ENCODE measurements around the gene LRP1. TPM values are rescaled to one million over a fixed set of nuclear protein-coding genes. Genes with fewer than 3 reads are reported as not detected.
A peak's percentile ranks its signal among the peaks of the same experiment; 100 is the strongest.

The LRP1 gene
- total RNA-seq, 1 donor from 2014 or later: 369 TPM

DNA sequence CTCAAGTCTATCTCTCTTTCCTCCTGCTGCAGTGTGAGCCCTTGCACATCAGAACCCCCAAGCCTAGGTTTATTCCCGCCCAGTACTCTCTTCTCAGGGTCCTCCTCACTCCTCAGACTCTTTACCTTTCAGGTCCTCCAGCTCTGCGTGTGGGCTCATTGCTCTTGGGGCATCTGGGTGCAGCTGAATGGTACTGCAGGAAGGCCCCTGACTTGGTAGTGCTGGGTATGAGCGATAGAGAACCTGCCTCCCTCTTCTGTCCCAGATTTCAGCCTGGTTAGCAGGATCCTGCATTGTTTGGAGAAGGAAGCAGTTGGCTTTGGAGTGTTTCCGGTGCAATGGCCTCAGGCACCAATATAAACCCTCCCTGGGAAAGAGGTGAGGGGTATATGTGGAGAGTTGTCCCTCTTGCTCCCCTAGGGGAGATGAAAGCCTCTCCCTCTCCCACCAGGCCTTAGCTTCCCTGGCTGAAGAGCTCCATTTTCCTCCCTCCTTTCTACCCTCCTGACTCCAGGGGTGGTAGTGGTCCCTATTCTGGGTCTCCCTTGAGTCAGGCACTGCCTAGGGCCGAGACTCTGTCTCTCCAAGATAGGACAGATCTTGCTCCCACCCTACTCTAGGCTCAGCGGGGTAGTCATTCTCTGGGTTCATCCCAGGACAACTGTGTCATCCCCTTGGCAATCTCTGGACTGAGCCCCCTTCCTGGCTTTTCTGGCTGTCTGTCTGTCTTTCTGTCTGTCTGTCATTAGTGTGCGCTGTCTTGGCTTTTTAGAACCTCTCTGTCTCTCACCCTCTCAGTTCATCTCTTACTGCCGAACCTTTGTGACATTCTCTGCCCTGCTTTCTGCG is 3.8 kb downstream of the LRP1 start:
- peak overlapping the region; percentile 93 for H3K27ac Mint-ChIP-seq (ENCODE audit: unreplicated experiment)
- peak overlapping the region; percentile 87 for H3K9ac ChIP-seq (ENCODE audit: low read length)
- FAIRE-seq (no peak), DNase-seq (ENCODE audit: low read depth) (no peak)
- H3K4me3 ChIP-seq (ENCODE audit: insufficient read depth, low read depth, low read length): peak overlapping the region; percentile 40
- H3K79me2 ChIP-seq (ENCODE audit: insufficient read depth, low read length): peaks cover 82% of the 10 kb centered on the region
- peak overlapping the region; percentile 99 for H3K4me2 ChIP-seq (ENCODE audit: low read length)
- no peaks in the 10 kb centered on the region for H3K36me3 ChIP-seq (ENCODE audit: insufficient read depth, low read length)
- H4K20me1 ChIP-seq (ENCODE audit: insufficient read depth, low read length): peaks cover 62% of the 10 kb centered on the region
- peaks cover 4% of the 10 kb centered on the region for H3K36me3 Mint-ChIP-seq (ENCODE audit: low read depth, unreplicated experiment)
- H3K27ac ChIP-seq (ENCODE audit: low read depth, low read length): peak overlapping the region; percentile 47
- H2AFZ ChIP-seq (ENCODE audit: low read depth, low read length): no peak overlapping the region
- no peaks in the 10 kb centered on the region for H3K9me3 Mint-ChIP-seq (ENCODE audit: unreplicated experiment)
- peaks cover 57% of the 10 kb centered on the region for H3K4me1 Mint-ChIP-seq (ENCODE audit: low read depth, unreplicated experiment)
- no peaks in the 10 kb centered on the region for H3K27me3 Mint-ChIP-seq (ENCODE audit: low read depth, unreplicated experiment)
- no peaks in the 10 kb centered on the region for H3K9me3 ChIP-seq (ENCODE audit: insufficient read depth, low read depth, low read length)
- H3K4me3 Mint-ChIP-seq (ENCODE audit: unreplicated experiment): peak overlapping the region; percentile 96
- peaks cover 64% of the 10 kb centered on the region for H3K4me1 ChIP-seq (ENCODE audit: insufficient read depth, low read length)
- TF ChIP-seq EZH2 (IDR thresholded peaks at IDR 0.05; ENCODE audit: insufficient read depth, low read length): no peak
- TF ChIP-seq, protein P1, sequence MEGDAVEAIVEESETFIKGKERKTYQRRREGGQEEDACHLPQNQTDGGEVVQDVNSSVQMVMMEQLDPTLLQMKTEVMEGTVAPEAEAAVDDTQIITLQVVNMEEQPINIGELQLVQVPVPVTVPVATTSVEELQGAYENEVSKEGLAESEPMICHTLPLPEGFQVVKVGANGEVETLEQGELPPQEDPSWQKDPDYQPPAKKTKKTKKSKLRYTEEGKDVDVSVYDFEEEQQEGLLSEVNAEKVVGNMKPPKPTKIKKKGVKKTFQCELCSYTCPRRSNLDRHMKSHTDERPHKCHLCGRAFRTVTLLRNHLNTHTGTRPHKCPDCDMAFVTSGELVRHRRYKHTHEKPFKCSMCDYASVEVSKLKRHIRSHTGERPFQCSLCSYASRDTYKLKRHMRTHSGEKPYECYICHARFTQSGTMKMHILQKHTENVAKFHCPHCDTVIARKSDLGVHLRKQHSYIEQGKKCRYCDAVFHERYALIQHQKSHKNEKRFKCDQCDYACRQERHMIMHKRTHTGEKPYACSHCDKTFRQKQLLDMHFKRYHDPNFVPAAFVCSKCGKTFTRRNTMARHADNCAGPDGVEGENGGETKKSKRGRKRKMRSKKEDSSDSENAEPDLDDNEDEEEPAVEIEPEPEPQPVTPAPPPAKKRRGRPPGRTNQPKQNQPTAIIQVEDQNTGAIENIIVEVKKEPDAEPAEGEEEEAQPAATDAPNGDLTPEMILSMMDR (IDR thresholded peaks at IDR 0.05; ENCODE audit: insufficient read depth, low read depth, low read length): no peak
- H3K27me3 ChIP-seq (ENCODE audit: insufficient read depth, low read length): no peaks in the 10 kb centered on the region

GRCh38 chr12:57133013-57133569 is 4.8 kb downstream of the LRP1 start:
- Histone ChIP-seq H3K36me3 (ENCODE audit: insufficient read depth, low read length) (no peaks in the 10 kb centered on the region), H3K79me2 (ENCODE audit: insufficient read depth, low read length) (peaks cover 91% of the 10 kb centered on the region), H3K27me3 (ENCODE audit: insufficient read depth, low read length) (no peaks in the 10 kb centered on the region), H3K4me1 (ENCODE audit: insufficient read depth, low read length) (peaks cover 62% of the 10 kb centered on the region), H4K20me1 (ENCODE audit: insufficient read depth, low read length) (peaks cover 70% of the 10 kb centered on the region), H3K4me3 (ENCODE audit: insufficient read depth, low read depth, low read length) (peak overlapping the region; percentile 40), H3K9ac (ENCODE audit: low read length) (peak overlapping the region; percentile 87), H3K9me3 (ENCODE audit: insufficient read depth, low read depth, low read length) (no peaks in the 10 kb centered on the region), H3K4me2 (ENCODE audit: low read length) (peak overlapping the region; percentile 99), H2AFZ (ENCODE audit: low read depth, low read length) (no peak overlapping the region), H3K27ac (ENCODE audit: low read depth, low read length) (peak overlapping the region; percentile 47)
- DNase-seq (ENCODE audit: low read depth) (peak; percentile 61), FAIRE-seq (peak; percentile 84)
- H3K4me3 Mint-ChIP-seq (ENCODE audit: unreplicated experiment): peak overlapping the region; percentile 96
- peak overlapping the region; percentile 93 for H3K27ac Mint-ChIP-seq (ENCODE audit: unreplicated experiment)
- no peaks in the 10 kb centered on the region for H3K9me3 Mint-ChIP-seq (ENCODE audit: unreplicated experiment)
- no peak for TF ChIP-seq EZH2 (IDR thresholded peaks at IDR 0.05; ENCODE audit: insufficient read depth, low read length)
- TF ChIP-seq, protein P1 (IDR thresholded peaks at IDR 0.05; ENCODE audit: insufficient read depth, low read depth, low read length): no peak
- H3K27me3 Mint-ChIP-seq (ENCODE audit: low read depth, unreplicated experiment): no peaks in the 10 kb centered on the region
- H3K4me1 Mint-ChIP-seq (ENCODE audit: low read depth, unreplicated experiment): peaks cover 60% of the 10 kb centered on the region
- H3K36me3 Mint-ChIP-seq (ENCODE audit: low read depth, unreplicated experiment): peaks cover 6% of the 10 kb centered on the region

Measured in astrocyte (in vitro differentiated cells and primary cell).